Fibroblast of the aortic adventitia (primary cell): ENCODE data around the gene PTH. TPM values are rescaled to one million over a fixed set of nuclear protein-coding genes. Genes with fewer than 3 reads are reported as not detected.
A peak's percentile ranks its signal among the peaks of the same experiment; 100 is the strongest.

Experiments
- DNase-seq: peaks from one replicate; pipeline ENCODE4 v3.0.0-alpha.2; 2010; ENCODE audit warnings: low read depth
- H3K4me3 ChIP-seq: 2 replicates; pipeline ENCODE4 v1.5.1; 2011; ENCODE audit warnings: low read depth, mild to moderate bottlenecking, control low read depth, low read length, moderate library complexity
- total RNA-seq: library from RNA; depleted of rRNA; stranded (reverse); fragments of >200 nt; gene quantifications from 2 replicates; pipeline ENCODE4 v1.2.3, GENCODE V29; 2012; ENCODE audit warnings: low replicate concordance
- TF ChIP-seq, protein P1 (sequence below): IDR thresholded peaks from 2 replicates; pipeline ENCODE4 v1.5.1; 2011; ENCODE audit warnings: mild to moderate bottlenecking, low read length, control low read depth, inconsistent platforms; ENCODE audit not compliant: insufficient read depth

Gene PTH
- total RNA-seq, 1 donor, result not detected

GRCh38 chr11:13461291-13461690 lies 34.5 kb downstream of the PTH start:
- TF ChIP-seq, protein P1, sequence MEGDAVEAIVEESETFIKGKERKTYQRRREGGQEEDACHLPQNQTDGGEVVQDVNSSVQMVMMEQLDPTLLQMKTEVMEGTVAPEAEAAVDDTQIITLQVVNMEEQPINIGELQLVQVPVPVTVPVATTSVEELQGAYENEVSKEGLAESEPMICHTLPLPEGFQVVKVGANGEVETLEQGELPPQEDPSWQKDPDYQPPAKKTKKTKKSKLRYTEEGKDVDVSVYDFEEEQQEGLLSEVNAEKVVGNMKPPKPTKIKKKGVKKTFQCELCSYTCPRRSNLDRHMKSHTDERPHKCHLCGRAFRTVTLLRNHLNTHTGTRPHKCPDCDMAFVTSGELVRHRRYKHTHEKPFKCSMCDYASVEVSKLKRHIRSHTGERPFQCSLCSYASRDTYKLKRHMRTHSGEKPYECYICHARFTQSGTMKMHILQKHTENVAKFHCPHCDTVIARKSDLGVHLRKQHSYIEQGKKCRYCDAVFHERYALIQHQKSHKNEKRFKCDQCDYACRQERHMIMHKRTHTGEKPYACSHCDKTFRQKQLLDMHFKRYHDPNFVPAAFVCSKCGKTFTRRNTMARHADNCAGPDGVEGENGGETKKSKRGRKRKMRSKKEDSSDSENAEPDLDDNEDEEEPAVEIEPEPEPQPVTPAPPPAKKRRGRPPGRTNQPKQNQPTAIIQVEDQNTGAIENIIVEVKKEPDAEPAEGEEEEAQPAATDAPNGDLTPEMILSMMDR, result no peak
- peak overlapping the region; percentile 94 for H3K4me3 ChIP-seq
- no peak for DNase-seq

- no peak for DNase-seq
- H3K4me3 ChIP-seq, result no peak overlapping the region
- TF ChIP-seq, protein P1, result no peak
These were observed 44.9 kb downstream of the PTH start for GRCh38 chr11:13450832-13451397.

GRCh38 chr11:13449522-13449921 lies 46.3 kb downstream of the PTH start:
- TF ChIP-seq, protein P1, result no peak
- DNase-seq, result no peak
- H3K4me3 ChIP-seq, result no peak overlapping the region

DNA sequence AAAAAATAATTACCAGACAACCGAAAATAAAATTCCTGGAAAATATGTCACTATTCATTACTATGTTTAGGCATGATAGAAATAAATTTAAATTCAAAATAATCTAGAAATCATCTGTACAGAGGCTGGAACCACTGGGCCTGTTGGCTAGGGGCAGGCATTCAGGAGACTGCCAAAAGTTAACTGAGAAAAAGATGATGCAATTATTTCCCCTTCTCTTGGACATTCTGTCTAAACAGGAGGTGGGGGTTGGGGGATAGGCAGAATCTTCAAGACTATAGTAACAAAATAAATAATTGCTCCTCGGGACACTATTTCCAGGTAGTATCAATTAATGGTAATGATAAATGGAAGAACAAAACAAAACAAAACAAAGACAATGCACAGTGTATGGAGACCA lies 46.9 kb downstream of the PTH start:
- no peak overlapping the region for H3K4me3 ChIP-seq
- TF ChIP-seq, protein P1, result no peak
- peak; percentile 78 for DNase-seq

GRCh38 chr11:13446444-13446843 lies 49.4 kb downstream of the PTH start:
- DNase-seq, result peak; percentile 47
- TF ChIP-seq, protein P1, result no peak

DNA sequence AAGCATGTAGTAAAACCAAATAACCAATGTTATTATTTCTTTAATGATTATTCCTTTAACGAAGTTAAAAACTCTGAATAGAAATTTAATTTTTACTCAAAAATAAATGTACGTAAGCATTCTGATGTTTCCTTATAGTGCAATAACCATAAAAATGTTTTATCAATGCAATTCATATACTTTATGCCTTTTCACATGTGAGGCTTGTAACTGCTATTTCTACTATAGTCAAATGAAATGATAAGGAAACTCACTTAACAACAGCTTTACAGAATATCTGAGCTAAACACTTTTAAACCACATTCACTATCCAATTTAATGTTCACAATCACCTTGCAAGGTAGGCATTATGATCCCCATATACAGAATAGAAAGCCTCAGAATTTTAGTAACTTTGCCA lies 50.2 kb downstream of the PTH start:
- no peak overlapping the region for H3K4me3 ChIP-seq
- no peak for DNase-seq
- TF ChIP-seq, protein P1, result no peak

More at GRCh38 chr11:13446444-13446843, 49.4 kb downstream of the PTH start:
- no peak overlapping the region for H3K4me3 ChIP-seq

Other genes with a start within 250 kb of the PTH start
- 5.5 and 6.1 TPM in 2 replicates for gene BMAL1, start 218.2 kb downstream of the PTH start, total RNA-seq
- 30.6 and 56.3 TPM in 2 replicates for gene BTBD10, start 32.8 kb downstream of the PTH start, total RNA-seq
- gene FAR1, start 172.7 kb upstream of the PTH start, total RNA-seq, result 67.6 and 124 TPM in 2 replicates